Peyer's patch (tissue), 4 donors: Measurements from ENCODE around the gene PLPP4. TPM values are rescaled to one million over a fixed set of nuclear protein-coding genes. Genes with fewer than 3 reads are reported as not detected.

ENCODE experiments used
- DNase-seq, 3 donors: peaks; one replicate each; pipeline ENCODE4 v3.0.0-alpha.2; 2017 to 2019
- H3K27ac ChIP-seq, 4 donors: fragments of 200-600 bp; sonication (generic); one replicate each; pipeline ENCODE4 v1.5.1; 2016 to 2019
- H3K27me3 ChIP-seq, 2 donors: fragments of 200-600 bp; sonication (generic); one replicate each; pipeline ENCODE4 v1.5.1; 2019
- H3K36me3 ChIP-seq, 3 donors: fragments of 200-600 bp; sonication (generic); one replicate each; pipeline ENCODE4 v1.5.1; 2016 to 2019
- H3K4me1 ChIP-seq, 4 donors: fragments of 200-600 bp; sonication (generic); one replicate each; pipeline ENCODE4 v1.5.1; 2016 to 2019
- H3K4me3 ChIP-seq, 4 donors: fragments of 200-600 bp; sonication (generic); 1 replicate in 3 of 4; 2 replicates in 1 of 4; pipeline ENCODE4 v1.5.1; 2016 to 2019; ENCODE audit warnings: mild to moderate bottlenecking in 1 of 4
- H3K9me3 ChIP-seq, 4 donors: fragments of 200-600 bp; sonication (generic); one replicate each; pipeline ENCODE4 v1.5.1; 2016 to 2019; ENCODE audit warnings: mild to moderate bottlenecking in 1 of 4
- POLR2A ChIP-seq, 2 donors: fragments of 450-650 bp; IDR thresholded peaks; one replicate each; pipeline ENCODE4 v1.5.1; 2017; ENCODE audit warnings: antibody characterized with exemption in 2 of 2, mild to moderate bottlenecking in 2 of 2, moderate library complexity in 2 of 2
- total RNA-seq, 4 donors: library from RNA; depleted of rRNA; stranded (reverse); fragments of >200 nt; gene quantifications; one replicate each; pipeline ENCODE4 v1.1.0, GENCODE V29; 2016
- TF ChIP-seq, protein P1 (sequence below), 6 experiments: fragments of 450-650 bp in 4 of 6; fragments of 200-600 bp in 2 of 6; sonication (generic) in 1 of 6; IDR thresholded peaks; one replicate each; pipeline ENCODE4 v1.5.1; 2017 to 2019; ENCODE audit warnings: antibody characterized with exemption in 6 of 6, mild to moderate bottlenecking in 3 of 6, moderate library complexity in 1 of 6

PLPP4 gene
- total RNA-seq, 4 donors from 2014 or later: 1.3 TPM; not detected in 3

DNA sequence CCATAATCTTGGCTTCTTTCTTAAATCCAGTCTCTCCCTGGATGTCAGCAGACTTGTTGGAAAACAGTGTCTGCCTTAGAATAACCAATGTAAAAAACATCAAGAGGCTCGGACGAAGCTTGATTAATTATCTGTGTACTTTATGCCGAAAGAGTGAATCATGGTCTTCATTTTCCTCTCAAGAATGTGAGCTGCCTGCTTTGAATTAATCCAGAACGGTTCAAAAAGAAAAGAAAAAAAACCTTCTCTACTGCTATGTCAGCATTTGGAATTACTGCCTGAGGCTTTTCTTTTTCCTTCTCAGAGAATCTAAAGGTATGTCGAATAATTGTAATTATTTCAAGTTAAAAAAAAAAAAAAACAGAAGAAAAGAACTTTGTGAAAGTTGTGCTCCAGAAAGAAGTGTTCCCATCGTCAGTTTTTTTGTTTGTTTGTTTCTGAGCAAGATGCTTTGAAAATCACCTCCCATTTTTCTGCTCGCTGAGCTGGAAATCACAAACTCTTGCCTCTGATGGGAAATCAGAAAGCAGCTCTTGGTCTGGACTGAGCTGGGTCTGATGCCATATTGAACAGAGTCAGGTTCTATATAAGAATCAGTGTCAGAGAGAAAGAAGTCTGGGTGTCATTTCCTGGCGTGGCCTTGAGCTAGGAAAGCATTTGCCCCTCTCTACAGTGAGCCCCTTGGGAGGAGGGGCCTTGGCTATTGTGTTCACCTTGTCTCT, 20.2 kb downstream of the PLPP4 start:
- DNase-seq: no peak
- H3K9me3 ChIP-seq: no peaks in the 10 kb centered on the region
- no peak overlapping the region for H3K4me3 ChIP-seq
- H3K27ac ChIP-seq: no peak overlapping the region
- H3K4me1 ChIP-seq: no peaks in the 10 kb centered on the region
- no peaks in the 10 kb centered on the region for H3K36me3 ChIP-seq
- TF ChIP-seq POLR2A (IDR thresholded peaks at IDR 0.05): no peak
- TF ChIP-seq, protein P1, sequence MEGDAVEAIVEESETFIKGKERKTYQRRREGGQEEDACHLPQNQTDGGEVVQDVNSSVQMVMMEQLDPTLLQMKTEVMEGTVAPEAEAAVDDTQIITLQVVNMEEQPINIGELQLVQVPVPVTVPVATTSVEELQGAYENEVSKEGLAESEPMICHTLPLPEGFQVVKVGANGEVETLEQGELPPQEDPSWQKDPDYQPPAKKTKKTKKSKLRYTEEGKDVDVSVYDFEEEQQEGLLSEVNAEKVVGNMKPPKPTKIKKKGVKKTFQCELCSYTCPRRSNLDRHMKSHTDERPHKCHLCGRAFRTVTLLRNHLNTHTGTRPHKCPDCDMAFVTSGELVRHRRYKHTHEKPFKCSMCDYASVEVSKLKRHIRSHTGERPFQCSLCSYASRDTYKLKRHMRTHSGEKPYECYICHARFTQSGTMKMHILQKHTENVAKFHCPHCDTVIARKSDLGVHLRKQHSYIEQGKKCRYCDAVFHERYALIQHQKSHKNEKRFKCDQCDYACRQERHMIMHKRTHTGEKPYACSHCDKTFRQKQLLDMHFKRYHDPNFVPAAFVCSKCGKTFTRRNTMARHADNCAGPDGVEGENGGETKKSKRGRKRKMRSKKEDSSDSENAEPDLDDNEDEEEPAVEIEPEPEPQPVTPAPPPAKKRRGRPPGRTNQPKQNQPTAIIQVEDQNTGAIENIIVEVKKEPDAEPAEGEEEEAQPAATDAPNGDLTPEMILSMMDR (IDR thresholded peaks at IDR 0.05): no peak
- no peaks in the 10 kb centered on the region for H3K27me3 ChIP-seq

DNA sequence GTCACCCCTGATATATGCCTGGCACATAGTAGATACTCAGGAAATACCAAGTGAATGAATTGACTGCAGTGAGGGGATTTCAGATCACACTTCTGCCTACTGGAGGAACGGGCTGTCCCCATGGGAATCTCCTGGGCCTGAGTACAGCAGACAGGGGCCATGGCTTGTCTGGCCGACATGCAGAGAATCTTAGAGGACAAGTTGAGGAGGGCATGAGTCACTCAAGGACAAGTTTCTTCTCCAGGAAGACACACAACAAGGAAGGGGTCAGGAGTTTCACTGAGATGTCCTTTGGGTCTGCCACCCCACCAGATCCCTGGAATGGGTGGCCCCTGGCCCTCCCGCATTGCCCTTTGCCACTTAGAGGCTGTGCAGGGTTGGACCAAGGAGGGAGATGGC, 20.7 kb downstream of the PLPP4 start:
- no peak for TF ChIP-seq POLR2A (IDR thresholded peaks at IDR 0.05)
- TF ChIP-seq, protein P1 (IDR thresholded peaks at IDR 0.05): no peak
- no peaks in the 10 kb centered on the region for H3K36me3 ChIP-seq

DNA sequence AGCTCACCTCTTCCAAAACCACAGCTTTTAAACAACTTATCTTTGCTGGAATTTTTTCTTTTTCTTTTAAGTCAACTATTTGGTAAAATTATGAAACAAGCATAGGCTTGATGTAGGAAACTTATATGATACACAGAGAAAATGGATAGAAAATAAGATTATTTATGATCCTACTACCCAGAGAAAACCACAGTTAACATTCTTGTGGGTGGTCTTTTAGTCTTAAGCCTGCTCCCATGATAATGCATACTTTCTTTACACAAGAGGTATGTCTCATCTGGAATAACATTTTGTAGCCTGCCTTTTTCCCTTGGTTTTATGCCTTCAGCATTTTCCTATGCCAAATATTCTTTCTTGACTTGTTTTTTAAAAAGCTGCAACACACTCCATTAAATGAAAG, 21.4 kb downstream of the PLPP4 start:
- H3K4me3 ChIP-seq: no peak overlapping the region
- H3K36me3 ChIP-seq: no peaks in the 10 kb centered on the region
- no peaks in the 10 kb centered on the region for H3K4me1 ChIP-seq
- TF ChIP-seq POLR2A (IDR thresholded peaks at IDR 0.05): no peak
- TF ChIP-seq, protein P1 (IDR thresholded peaks at IDR 0.05): no peak
- H3K27ac ChIP-seq: no peak overlapping the region
- DNase-seq: no peak
- no peaks in the 10 kb centered on the region for H3K9me3 ChIP-seq
- no peaks in the 10 kb centered on the region for H3K27me3 ChIP-seq

More for the DNA sequence above, 20.7 kb downstream of the PLPP4 start:
- Histone ChIP-seq H3K27me3 (no peaks in the 10 kb centered on the region), H3K27ac (no peak overlapping the region), H3K9me3 (no peaks in the 10 kb centered on the region), H3K4me1 (no peaks in the 10 kb centered on the region), H3K4me3 (no peak overlapping the region)
- no peak for DNase-seq

DNA sequence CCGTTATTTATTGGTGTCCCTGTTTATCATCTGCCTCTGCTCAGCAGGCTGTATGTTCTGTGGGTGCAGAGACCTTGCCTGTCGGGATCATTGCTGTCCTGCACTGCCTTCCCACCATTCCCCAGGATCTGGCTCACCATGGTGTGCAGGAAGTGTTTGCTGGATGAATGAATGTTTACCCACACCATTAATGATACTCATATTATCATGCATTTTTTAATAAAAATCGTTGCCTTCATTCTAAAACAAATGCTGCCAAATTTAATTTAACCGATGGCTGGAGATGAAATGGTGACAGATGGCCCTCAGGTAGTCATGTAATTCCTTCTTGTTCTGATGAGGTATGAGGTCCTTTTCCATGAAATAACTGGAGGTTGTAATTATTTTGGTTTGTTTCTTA, 22.5 kb downstream of the PLPP4 start:
- no peaks in the 10 kb centered on the region for H3K9me3 ChIP-seq
- H3K27ac ChIP-seq: no peak overlapping the region
- H3K27me3 ChIP-seq: no peaks in the 10 kb centered on the region
- TF ChIP-seq POLR2A (IDR thresholded peaks at IDR 0.05): no peak
- TF ChIP-seq, protein P1 (IDR thresholded peaks at IDR 0.05): no peak
- H3K36me3 ChIP-seq: no peaks in the 10 kb centered on the region
- no peaks in the 10 kb centered on the region for H3K4me1 ChIP-seq
- DNase-seq: no peak
- H3K4me3 ChIP-seq: no peak overlapping the region

DNA sequence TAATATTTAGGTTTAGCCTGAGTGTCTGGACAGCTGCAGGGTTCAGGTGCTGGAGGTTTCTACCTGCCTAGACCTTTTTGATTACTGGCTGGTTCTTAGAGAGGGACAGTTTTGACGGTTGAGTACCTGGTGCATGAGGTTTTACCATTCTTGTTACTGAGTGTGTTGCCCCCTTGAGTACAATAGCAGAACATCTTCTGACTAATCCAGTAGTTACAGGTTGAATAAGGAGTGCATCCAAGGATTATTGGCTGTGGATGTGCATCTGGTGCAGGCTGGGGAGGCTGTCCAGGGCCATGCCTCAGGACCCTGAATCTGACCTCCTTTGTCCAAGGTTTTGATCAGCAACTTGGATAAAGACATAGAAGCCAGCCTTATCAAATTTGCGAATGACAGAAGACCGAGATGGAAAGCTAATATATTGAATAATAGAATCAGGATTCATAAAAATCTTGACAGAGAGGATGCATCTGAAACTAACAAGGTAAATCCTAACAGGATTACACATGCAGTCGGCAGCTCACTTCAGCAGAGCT, 23.1 kb downstream of the PLPP4 start:
- no peak for DNase-seq
- Histone ChIP-seq H3K27me3 (no peaks in the 10 kb centered on the region), H3K4me1 (no peaks in the 10 kb centered on the region), H3K4me3 (no peak overlapping the region), H3K27ac (no peak overlapping the region), H3K9me3 (no peaks in the 10 kb centered on the region), H3K36me3 (no peaks in the 10 kb centered on the region)
- TF ChIP-seq, protein P1 (IDR thresholded peaks at IDR 0.05): no peak
- TF ChIP-seq POLR2A (IDR thresholded peaks at IDR 0.05): no peak
